WTC11 (cell line): ENCODE measurements around the gene GRM7.

Experiments
- CREM ChIP-seq: sonication (generic); formaldehyde crosslinking; IDR thresholded peaks from 2 replicates; pipeline ENCODE4 v1.8.1; 2022; ENCODE audit warnings: mild to moderate bottlenecking, missing genetic modification reagents, moderate library complexity
- ERG ChIP-seq: fragments of 250-450 bp; sonication (Bioruptor Pico); IDR thresholded peaks from 2 replicates; pipeline ENCODE4 v1.8.0; 2021; ENCODE audit warnings: mild to moderate bottlenecking
- NFYB ChIP-seq: sonication (generic); formaldehyde crosslinking; conservative IDR thresholded peaks from 2 replicates; pipeline ENCODE4 v1.8.0; 2022; ENCODE audit warnings: low read depth, missing genetic modification reagents
- PREB ChIP-seq: sonication (generic); formaldehyde crosslinking; IDR thresholded peaks from 2 replicates; pipeline ENCODE4 v1.8.1; 2022; ENCODE audit warnings: mild to moderate bottlenecking, missing genetic modification reagents, moderate library complexity, borderline replicate concordance
- RORB ChIP-seq: fragments of 250-450 bp; sonication (Bioruptor Pico); IDR thresholded peaks from 2 replicates; pipeline ENCODE4 v1.9.0; 2021; ENCODE audit warnings: mild to moderate bottlenecking
- TF ChIP-seq, protein P1 (sequence below): sonication (generic); formaldehyde crosslinking; IDR thresholded peaks from 2 replicates; pipeline ENCODE4 v1.8.0; 2022; ENCODE audit warnings: missing genetic modification reagents
- TF ChIP-seq, protein P2 (sequence below): fragments of 200-600 bp; IDR thresholded peaks from 2 replicates; pipeline ENCODE4 v1.8.0; 2022; ENCODE audit warnings: antibody characterized with exemption
- TF ChIP-seq, protein P3 (sequence below): sonication (generic); formaldehyde crosslinking; IDR thresholded peaks from 2 replicates; pipeline ENCODE4 v1.8.1; 2023; ENCODE audit warnings: mild to moderate bottlenecking, missing genetic modification reagents, borderline replicate concordance
- TF ChIP-seq, protein P4 (sequence below): sonication (generic); formaldehyde crosslinking; IDR thresholded peaks from 2 replicates; pipeline ENCODE4 v1.8.1; 2022; ENCODE audit warnings: low read depth, missing genetic modification reagents, borderline replicate concordance

GRCh38 chr3:6912240-6912639, 51.3 kb downstream of the GRM7 start:
- TF ChIP-seq, protein P1, sequence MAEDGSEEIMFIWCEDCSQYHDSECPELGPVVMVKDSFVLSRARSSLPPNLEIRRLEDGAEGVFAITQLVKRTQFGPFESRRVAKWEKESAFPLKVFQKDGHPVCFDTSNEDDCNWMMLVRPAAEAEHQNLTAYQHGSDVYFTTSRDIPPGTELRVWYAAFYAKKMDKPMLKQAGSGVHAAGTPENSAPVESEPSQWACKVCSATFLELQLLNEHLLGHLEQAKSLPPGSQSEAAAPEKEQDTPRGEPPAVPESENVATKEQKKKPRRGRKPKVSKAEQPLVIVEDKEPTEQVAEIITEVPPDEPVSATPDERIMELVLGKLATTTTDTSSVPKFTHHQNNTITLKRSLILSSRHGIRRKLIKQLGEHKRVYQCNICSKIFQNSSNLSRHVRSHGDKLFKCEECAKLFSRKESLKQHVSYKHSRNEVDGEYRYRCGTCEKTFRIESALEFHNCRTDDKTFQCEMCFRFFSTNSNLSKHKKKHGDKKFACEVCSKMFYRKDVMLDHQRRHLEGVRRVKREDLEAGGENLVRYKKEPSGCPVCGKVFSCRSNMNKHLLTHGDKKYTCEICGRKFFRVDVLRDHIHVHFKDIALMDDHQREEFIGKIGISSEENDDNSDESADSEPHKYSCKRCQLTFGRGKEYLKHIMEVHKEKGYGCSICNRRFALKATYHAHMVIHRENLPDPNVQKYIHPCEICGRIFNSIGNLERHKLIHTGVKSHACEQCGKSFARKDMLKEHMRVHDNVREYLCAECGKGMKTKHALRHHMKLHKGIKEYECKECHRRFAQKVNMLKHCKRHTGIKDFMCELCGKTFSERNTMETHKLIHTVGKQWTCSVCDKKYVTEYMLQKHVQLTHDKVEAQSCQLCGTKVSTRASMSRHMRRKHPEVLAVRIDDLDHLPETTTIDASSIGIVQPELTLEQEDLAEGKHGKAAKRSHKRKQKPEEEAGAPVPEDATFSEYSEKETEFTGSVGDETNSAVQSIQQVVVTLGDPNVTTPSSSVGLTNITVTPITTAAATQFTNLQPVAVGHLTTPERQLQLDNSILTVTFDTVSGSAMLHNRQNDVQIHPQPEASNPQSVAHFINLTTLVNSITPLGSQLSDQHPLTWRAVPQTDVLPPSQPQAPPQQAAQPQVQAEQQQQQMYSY (CRISPR knock-in tag) = no peak
- TF ChIP-seq, protein P2, sequence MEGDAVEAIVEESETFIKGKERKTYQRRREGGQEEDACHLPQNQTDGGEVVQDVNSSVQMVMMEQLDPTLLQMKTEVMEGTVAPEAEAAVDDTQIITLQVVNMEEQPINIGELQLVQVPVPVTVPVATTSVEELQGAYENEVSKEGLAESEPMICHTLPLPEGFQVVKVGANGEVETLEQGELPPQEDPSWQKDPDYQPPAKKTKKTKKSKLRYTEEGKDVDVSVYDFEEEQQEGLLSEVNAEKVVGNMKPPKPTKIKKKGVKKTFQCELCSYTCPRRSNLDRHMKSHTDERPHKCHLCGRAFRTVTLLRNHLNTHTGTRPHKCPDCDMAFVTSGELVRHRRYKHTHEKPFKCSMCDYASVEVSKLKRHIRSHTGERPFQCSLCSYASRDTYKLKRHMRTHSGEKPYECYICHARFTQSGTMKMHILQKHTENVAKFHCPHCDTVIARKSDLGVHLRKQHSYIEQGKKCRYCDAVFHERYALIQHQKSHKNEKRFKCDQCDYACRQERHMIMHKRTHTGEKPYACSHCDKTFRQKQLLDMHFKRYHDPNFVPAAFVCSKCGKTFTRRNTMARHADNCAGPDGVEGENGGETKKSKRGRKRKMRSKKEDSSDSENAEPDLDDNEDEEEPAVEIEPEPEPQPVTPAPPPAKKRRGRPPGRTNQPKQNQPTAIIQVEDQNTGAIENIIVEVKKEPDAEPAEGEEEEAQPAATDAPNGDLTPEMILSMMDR = no peak
- TF ChIP-seq, protein P3, sequence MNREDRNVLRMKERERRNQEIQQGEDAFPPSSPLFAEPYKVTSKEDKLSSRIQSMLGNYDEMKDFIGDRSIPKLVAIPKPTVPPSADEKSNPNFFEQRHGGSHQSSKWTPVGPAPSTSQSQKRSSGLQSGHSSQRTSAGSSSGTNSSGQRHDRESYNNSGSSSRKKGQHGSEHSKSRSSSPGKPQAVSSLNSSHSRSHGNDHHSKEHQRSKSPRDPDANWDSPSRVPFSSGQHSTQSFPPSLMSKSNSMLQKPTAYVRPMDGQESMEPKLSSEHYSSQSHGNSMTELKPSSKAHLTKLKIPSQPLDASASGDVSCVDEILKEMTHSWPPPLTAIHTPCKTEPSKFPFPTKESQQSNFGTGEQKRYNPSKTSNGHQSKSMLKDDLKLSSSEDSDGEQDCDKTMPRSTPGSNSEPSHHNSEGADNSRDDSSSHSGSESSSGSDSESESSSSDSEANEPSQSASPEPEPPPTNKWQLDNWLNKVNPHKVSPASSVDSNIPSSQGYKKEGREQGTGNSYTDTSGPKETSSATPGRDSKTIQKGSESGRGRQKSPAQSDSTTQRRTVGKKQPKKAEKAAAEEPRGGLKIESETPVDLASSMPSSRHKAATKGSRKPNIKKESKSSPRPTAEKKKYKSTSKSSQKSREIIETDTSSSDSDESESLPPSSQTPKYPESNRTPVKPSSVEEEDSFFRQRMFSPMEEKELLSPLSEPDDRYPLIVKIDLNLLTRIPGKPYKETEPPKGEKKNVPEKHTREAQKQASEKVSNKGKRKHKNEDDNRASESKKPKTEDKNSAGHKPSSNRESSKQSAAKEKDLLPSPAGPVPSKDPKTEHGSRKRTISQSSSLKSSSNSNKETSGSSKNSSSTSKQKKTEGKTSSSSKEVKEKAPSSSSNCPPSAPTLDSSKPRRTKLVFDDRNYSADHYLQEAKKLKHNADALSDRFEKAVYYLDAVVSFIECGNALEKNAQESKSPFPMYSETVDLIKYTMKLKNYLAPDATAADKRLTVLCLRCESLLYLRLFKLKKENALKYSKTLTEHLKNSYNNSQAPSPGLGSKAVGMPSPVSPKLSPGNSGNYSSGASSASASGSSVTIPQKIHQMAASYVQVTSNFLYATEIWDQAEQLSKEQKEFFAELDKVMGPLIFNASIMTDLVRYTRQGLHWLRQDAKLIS (CRISPR knock-in tag) = no peak
- no peak for TF ChIP-seq ERG (CRISPR knock-in tag)
- no peak for TF ChIP-seq NFYB (CRISPR knock-in tag)
- no peak for TF ChIP-seq PREB (CRISPR knock-in tag)
- TF ChIP-seq CREM (CRISPR knock-in tag) = no peak
- TF ChIP-seq, protein P4, sequence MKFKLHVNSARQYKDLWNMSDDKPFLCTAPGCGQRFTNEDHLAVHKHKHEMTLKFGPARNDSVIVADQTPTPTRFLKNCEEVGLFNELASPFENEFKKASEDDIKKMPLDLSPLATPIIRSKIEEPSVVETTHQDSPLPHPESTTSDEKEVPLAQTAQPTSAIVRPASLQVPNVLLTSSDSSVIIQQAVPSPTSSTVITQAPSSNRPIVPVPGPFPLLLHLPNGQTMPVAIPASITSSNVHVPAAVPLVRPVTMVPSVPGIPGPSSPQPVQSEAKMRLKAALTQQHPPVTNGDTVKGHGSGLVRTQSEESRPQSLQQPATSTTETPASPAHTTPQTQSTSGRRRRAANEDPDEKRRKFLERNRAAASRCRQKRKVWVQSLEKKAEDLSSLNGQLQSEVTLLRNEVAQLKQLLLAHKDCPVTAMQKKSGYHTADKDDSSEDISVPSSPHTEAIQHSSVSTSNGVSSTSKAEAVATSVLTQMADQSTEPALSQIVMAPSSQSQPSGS (CRISPR knock-in tag) = no peak
- TF ChIP-seq RORB = no peak
